Stimulated activated CD4-positive, alpha-beta T cell treated with anti-CD3 and anti-CD28 coated beads, Interleukin-1b, Interleukin-23, amount 100 ng/mL, for 4 hours (primary cell): ENCODE data around the gene CNTNAP2.

ENCODE experiments used
- DNase-seq, 2 donors: peaks; one replicate each; pipeline ENCODE4 v3.0.0-alpha.2; 2020; ENCODE audit warnings: low read depth in 2 of 2

The CNTNAP2 gene

DNA sequence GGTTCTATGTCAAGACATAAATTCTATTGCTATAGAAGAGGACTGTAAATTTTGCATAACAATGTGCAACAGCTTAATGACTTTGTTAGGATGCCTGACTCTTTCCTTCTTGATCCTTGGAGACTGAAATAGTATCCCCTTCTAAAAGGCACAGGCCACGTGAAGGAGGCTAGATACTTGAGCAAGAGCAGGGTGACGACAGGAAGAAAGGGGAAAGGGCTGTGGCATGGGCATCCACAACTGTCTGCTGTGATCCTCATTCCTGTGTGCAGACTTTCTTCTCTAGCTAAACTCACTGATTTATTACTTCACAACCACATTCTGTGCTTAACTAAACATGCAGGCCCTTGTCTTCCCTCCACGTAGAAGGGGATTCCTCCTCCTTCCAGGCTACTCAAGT lies 1362.2 kb downstream of the CNTNAP2 start:
- DNase-seq = no peak

DNA sequence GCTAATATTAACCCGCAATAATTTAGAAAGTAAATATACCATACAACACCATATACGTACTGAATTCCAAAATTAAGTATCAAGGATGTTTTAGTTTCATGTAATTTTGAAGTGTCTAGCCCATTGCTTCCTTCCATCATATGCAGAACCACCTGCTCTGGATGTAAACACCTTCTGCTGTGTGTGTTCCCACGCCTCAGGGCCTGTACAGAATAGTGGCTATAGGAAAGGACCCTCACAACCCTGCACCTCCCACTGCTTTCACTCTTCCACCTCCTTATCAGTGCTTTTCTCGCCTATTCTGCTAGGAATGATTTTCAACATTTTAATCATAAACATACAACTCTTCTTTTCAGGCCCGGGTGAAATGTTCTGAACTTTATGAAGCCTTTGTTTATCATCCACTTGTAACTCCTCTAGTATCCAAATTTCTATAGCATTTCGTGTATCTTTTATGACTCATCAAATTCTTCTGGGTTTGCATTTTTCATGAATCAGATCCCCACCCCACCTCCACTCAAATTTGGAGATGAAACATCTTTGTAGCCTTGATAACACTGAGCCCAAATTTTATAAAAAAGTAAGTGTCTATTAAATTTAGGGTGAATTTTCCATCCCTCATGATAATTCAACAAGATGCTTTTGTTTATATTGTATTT lies 1367.2 kb downstream of the CNTNAP2 start:
- DNase-seq = no peak

DNA sequence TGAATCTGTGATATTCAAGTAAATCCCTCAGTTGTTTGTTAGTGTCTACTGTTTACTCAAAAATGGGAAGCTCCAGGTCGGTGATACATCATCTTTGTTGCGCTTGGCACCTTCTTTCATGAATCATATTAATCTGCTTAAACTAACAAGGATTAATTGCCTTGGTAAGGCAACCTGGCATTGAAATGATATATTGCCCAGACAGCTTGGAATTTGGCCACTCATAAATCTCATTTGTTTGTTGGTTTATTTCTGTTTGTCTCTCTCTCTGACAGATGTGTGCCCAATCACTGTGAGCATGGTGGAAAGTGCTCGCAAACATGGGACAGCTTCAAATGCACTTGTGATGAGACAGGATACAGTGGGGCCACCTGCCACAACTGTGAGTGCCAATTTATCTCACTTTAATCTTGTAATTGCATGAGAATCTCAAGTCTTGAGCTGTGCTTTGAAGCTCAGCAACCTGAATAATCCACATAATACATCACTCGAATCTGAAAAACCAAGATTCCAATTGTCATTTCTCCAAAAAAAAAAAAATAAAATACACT lies 1369.1 kb downstream of the CNTNAP2 start:
- DNase-seq = no peak

DNA sequence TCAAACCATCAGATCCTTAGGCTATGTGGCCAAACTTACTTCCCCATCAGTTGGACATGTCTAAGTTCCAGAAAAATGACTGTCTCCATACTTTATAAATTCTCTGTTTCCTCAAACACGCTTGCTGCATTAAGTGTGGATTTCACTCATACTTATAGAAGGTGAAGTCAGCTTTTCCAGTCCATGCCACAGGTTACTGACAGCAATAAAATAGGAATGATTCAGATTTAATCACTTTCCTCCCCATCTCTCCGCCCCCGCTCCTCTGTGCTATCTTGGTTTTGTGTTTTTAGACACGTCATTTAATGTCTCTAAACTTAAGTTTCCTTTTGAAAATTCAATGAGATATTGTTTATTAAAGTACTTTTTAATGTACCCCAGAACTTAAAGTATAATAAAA lies 1376.0 kb downstream of the CNTNAP2 start:
- no peak for DNase-seq

DNA sequence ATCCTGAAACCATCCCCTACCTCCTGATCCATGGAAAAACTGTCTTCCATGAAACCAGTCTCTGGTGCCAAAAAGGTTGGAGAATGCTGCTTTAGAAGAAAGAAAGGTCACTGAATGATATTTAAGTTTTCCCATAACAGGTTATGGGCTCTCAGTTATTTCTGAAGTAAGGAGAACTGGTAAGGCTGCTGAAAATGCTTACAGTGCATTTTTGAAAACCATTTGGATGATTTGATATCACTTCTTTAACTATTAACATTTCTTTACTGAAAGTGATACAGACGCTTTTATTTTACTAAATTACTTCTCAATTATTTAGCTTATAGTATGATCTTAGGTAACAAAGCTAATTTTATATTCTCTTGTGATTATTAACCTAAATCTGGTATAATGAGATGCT lies 1379.6 kb downstream of the CNTNAP2 start:
- DNase-seq = no peak

DNA sequence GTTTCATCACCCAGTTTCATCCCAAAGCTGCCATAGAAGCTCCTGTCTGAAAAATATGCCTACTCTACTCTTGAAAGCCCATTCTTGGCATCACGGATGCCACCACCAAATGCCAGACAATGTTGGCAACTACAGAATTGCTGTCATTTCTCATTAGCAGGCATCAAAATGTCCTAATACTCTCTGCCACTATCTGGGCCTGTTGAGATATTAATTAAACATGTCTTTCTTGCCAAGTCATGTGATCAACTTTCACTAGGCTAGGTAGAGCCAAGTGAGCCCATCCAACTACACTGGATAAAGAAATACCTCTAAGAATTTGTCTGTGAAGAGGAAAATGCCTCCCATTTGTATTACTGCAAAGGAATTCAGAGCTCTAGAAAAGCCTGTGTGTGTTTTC lies 1380.6 kb downstream of the CNTNAP2 start:
- no peak for DNase-seq

DNA sequence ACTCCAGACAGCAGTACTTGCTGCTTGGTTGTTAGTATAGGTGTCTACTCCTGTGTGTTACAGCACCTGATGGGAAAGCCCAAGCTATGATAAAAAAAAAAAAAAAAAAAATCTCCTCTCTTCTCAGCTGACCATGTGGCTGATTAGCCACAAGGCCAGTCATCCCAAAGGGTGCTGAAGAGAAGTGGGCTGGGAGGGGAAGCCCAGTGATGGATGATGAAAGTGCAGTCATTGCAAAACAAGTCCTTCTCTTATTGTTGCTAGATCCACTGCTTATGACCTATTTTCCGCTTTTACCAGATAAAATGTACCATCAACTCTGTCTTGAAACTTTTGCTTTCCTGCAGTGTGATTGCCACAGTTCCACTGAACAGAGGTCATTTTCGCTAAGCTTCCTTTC lies 1381.5 kb downstream of the CNTNAP2 start:
- DNase-seq = no peak

DNA sequence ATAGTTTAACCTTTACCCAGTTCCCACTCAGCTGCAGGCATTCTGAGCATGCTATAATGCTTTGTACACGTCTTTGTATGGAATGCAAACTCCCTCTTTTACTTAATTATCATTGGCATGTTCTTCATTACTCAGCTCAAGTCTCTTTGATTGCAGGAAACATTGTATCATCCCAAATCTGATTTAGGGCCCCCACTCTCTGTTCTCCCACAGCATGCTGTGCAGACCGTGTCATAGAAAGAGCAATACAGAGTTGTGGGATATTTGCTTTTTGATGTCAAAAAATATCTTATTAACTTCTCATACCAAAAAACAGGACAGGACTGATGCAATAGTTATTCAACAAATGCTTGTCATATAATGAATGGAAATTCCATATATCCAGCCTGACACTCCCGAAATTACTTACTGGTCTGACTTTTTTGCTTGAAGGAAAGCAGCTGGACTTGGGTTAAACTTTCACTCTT lies 1392.5 kb downstream of the CNTNAP2 start:
- DNase-seq = no peak

DNA sequence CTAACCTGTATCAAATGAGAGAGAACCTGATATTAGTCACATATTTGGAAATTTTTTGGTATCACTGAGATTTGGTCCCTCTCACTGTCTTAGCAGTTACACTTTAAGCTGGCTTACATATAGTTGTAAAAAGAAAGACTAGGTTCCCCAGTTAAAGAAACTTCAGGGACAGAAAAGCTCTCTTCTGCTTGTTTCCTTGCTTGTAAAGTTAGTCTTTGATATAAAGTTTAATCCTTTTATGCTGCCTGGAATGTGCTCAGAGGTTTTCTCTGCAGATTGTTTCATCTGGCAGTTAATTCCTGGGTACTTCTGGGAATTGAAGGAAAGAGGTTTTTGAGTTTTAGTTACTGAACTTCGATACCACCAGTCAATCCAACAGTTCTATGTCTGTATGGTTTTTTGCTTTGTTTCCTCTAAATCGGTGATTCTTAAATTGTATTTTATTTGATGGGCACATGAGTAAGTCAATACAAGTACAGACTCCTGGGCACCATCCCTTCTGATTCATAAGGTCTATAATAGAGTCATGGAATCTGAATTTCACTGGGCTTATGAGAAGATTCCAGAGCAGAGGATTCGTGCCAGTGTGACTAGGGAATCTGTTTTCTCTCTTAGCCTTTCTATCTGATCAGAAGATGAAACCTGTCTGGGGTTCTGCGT lies 1393.1 kb downstream of the CNTNAP2 start:
- DNase-seq = no peak

DNA sequence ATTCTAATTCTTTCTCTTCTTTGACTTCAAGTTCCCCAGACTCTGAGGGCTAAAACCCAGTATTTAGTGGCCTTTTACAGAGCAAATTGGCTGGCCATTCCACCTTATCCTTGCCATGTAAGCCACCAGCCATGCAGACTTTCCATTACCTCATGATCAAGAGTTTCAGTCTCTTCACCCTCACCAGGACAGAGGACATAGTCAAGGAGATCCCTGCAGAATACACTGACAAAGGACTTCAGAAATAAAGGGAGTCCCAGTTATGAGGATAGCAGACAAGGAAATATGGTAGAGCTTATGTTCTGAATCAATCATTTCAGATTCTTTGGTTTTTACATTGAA lies 1393.6 kb downstream of the CNTNAP2 start:
- DNase-seq = no peak

DNA sequence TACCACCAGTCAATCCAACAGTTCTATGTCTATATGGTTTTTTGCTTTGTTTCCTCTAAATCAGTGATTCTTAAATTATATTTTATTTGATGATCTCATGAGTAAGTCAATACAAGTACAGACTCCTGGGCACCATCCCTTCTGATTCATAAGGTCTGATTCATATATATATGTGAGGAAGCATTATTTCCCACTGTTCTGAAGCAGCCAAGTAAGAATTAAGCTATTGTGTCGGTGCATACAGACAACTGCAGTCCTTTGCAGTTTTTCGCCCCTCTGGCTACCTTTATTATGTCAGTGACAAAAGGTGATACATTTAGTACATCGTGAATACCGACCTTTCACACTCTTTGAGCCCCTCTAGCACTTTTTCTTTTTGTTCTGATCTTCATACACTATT lies 1394.3 kb downstream of the CNTNAP2 start:
- no peak for DNase-seq

DNA sequence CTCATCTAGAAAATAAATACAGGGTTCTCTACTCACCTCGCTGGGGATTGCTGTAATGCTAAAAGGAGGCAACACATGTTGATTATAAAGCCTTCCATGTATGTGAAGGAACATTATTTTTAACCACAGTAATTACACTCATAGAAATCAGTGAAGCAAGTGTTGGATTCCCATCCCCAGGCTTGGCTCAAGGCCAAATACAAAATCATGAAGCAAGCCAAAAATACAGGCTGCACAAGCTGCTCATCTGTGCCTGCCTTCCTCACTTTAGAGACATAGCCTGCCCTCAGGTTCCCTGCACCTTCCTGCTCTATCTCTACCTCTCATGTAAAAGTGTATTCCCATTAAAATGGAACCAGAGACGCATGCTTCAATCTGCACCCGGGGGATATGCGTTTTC lies 1396.8 kb downstream of the CNTNAP2 start:
- DNase-seq = no peak

DNA sequence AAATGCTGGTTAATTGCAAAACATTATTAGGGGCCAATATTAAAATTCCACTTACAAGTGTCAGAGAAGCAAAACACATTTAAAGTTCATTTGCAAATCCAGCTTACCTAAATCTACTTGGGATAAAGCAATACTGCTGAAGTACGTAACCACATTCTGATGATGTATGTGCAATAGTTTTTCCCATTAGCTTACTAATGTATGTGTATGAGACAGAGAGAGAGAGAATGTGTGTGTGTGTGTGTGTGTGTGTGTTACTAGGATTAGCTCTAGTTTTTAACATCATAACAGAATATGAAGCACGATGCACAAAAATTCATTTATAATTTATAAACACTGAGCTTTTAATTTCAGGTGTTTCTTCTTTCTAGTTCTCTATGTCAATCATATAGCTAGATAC lies 1399.8 kb downstream of the CNTNAP2 start:
- no peak for DNase-seq

DNA sequence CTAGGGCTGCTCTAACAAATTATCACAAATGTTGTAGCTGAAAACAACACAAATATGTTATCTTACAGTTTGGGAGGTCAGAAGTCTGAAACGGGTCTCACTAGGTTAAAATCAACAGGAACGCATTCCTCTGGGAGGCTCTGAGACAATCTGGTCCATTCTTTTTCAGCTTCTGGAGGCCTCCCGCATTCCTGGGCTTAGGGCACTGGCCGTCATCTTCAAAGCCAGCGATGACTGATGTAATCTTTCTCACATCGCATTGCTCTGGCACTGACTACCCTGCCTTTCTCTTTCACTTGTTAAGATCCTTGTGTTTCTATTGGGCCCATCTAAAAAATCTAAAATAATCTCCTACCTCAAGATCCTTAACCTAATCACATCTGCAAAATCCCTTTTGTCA lies 1402.5 kb downstream of the CNTNAP2 start:
- no peak for DNase-seq

DNA sequence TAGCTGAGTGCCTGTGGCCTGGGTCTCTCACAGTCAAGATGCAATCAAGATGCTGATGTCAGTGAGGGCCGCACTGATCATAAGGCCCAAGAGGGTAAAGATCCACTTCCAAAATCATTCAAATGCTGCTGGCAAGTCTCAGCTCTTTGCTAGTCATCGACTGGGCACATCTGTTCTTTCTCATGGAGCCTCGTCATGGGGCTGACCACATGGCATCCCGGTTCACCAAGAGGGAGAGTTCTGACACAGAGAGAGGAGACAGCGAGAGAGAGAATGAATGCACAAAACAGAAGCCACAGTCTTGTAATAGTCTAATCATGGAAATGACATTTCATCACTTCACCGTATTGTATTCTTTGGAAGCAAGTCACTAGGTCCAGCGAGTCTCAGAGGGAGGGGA lies 1406.5 kb downstream of the CNTNAP2 start:
- DNase-seq = no peak

DNA sequence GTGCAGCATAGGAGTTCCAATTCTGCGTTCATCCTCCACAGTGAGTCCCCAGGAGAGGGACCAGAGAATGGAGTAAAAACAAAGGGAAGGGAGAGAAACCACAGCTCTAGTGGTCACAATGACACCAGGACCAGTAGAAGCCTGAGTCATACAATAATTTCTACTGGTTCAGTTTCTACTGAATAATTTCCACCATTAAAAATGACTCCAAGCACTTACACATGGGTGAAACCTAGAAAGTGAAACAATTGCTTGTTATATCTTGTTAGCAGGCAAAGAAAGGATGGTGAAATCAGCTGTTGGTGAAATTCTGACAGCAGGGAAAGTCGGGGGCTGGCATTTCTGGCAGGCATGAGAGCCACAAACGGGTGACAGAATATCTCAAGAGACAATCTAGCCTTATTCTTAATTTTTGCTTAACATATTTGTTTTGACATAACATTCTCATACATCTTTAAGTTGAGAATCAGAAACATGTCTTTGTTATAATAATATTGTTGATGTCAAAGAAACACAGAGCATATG lies 1408.2 kb downstream of the CNTNAP2 start:
- no peak for DNase-seq

DNA sequence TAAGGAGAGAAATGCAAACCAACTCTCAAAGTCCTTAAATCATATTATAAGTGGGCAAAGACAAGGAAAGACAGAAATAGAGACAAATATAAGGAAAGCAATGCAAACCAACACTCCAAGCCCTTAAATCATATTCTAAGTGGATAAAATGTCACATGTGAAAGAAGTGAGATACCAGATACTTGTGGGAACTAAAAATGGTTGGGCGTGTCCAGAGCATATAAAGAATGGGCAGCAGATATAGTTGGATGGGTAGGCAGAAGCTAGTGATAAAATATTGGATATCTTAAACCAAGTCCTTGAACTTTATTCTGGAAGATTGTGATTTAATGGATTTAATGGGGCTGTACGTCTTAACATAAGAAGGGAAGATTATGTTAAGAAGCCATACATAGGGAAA lies 1408.7 kb downstream of the CNTNAP2 start:
- no peak for DNase-seq

DNA sequence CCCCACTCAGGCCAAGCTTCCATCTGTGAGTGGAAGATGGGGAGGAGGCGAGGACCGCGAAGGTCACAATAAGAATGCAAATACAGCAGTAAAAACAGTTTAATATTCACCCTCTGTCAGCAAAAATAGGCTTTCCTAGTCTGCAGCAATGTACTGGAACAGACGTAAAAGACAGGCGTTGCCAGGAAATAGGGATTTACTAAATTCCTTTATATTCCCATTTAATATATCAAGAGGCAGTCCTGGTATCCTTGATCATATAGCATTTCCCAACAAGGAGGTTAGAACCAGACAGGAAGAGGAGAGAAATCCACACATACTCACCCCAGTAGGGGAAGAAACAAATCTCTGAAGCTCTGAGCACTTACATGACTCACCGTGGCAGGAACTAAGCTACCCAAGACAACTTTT lies 1419.1 kb downstream of the CNTNAP2 start:
- no peak for DNase-seq

DNA sequence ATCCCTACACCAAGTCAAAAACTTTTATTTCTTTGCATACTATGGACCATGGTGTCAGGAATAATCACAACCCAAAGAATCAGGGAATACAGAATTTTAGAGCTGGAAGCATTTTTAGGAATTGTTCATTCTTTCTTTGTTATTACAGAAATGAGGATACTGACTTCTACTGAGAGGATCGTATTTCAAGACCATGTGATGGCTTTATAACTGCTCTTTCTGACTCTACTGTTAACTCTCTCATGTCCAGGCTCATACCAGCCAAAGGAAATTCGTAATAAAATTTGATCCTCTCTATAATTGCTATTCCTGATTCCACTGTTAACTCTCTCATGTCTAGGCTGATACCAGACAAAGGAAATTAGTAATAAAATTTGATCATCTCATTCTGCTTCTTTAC lies 1423.1 kb downstream of the CNTNAP2 start:
- DNase-seq = no peak

DNA sequence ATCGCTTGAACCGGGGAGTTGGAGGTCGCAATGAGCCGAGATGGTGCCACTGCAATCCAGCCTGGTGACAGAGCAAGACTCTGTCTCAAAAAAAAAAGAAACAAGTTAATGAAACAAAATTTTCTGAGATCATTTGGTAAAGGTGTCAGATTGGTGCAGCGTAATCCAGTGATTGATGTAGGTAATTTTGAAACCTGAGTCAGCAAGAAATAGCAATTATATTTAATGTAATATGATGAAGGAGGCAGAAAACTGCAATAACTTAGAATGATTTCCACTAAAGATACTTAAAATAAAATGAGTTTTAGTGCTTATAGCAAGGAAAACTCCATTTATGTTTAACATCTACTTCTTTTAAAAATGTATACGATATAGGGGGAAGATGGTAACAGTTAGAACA lies 1424.1 kb downstream of the CNTNAP2 start:
- DNase-seq = no peak

DNA sequence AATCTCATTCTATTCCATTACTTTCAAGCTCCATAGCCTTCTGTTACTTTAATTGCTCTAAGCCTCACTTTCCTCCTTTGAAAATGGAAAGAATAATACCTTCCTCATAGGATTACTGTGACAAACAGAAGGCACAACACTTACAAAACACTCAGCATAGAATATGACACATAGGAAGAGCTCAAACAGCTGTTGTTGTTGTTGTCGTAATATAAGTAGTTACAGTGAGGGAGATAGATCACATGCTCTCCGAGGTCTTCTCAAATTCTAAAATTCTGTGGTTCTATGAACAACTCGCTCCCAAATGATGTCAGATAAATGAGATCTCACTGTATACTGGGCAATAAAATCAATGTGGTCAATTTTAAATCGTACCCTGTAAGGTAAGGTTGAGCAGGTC lies 1424.7 kb downstream of the CNTNAP2 start:
- DNase-seq = no peak

DNA sequence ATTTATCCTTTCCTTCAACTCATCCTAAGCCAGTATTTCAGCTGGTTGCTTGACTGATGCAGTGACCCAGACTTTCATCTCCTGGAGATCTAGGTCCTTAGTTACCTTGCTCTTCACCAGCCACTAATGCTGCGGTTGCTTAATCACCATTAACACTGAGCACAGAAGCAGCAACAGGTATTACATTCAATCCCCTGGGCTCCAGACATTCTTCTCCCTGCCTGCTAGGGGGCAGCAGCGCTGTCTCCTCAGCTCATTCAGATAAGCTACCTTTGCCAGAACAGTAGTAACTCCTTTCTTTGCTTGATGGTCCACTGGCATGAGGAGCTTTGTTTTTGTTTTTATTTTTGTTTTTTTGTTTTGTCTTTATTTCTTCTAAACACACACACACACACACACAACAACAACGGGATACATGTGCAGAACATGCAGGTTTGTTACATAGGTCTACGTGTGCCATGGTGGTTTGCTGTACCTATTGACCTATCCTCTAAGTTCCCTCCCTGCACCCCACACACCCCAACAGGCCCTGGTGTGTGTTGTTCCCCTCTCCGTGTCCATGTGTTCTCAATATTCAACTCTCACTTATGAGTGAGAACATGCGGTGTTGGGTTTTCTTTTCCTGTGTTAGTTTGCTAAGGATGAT lies 1430.8 kb downstream of the CNTNAP2 start:
- no peak for DNase-seq

DNA sequence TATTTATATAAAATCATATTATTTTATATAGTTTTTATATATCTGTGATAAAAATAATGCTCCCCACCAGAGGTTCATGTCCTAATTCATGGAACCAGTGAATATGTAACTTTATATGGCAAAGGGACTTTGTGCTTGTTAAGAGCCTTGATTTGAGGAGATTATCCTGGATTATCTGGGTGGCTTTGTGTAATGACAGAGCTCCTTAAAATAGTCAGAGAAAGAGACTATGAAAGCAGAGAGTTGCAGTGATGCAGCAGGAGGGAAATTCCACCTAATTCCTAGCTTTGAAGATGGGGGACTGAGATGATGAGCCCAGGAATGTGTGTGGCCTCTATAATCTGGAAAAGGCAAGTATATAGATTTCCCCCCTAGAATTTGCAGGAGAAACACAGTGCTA lies 1439.7 kb downstream of the CNTNAP2 start:
- DNase-seq = no peak
